GM18909 (cell line): Measurements from ENCODE around the gene COL5A1.

Experiments
- ATAC-seq: cut with Tn5 transposase; IDR thresholded peaks from one replicate; pipeline ENCODE4 v1.9.1; 2021; ENCODE audit warnings: mild to moderate bottlenecking; ENCODE audit not compliant: unreplicated experiment, poor library complexity

The COL5A1 gene

GRCh38 chr9:134625361-134626068 lies 16.1 kb upstream of the COL5A1 start:
- ATAC-seq: no peak

GRCh38 chr9:134626069-134626423 lies 15.6 kb upstream of the COL5A1 start:
- no peak for ATAC-seq

DNA sequence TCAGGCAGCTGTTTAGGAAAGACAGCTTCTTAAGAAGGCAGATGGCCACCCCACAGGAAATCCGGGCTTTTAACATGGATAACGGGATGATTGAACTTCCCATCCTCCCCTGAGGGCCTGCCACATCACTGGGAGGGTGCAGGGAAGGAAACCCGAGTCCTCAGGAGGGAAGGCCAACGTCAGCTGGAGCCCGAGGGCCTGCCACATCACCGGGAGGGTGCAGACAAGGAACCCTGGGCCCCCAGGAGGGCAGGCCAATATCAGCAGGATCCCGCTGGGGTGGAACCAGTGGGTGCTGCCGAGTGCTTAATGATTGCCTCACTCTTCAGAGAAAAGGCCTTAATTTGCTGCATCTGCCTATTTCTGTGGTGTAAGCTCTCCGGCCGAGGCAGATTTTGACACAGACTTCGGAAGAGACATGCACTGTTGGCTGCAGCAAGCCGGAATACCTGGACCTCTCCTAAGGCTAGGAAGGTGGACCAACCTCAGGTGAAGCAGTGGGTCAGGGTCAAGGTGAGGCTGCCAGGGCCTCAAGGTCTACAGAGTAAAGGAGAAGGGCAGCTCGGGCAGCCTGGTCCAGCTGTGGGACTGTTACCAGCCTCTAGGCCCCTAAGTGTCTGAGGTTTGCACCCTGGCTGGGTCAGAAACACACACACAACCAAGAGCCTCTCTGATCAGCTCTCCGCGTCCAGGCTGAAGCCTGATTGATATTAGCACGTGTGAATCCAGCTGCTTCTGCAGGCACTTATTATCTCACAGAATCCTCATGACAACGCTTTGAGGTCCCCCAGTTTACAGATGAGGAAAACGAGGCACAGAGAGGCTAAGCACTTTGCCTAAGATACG lies 14.8 kb upstream of the COL5A1 start:
- no peak for ATAC-seq

DNA sequence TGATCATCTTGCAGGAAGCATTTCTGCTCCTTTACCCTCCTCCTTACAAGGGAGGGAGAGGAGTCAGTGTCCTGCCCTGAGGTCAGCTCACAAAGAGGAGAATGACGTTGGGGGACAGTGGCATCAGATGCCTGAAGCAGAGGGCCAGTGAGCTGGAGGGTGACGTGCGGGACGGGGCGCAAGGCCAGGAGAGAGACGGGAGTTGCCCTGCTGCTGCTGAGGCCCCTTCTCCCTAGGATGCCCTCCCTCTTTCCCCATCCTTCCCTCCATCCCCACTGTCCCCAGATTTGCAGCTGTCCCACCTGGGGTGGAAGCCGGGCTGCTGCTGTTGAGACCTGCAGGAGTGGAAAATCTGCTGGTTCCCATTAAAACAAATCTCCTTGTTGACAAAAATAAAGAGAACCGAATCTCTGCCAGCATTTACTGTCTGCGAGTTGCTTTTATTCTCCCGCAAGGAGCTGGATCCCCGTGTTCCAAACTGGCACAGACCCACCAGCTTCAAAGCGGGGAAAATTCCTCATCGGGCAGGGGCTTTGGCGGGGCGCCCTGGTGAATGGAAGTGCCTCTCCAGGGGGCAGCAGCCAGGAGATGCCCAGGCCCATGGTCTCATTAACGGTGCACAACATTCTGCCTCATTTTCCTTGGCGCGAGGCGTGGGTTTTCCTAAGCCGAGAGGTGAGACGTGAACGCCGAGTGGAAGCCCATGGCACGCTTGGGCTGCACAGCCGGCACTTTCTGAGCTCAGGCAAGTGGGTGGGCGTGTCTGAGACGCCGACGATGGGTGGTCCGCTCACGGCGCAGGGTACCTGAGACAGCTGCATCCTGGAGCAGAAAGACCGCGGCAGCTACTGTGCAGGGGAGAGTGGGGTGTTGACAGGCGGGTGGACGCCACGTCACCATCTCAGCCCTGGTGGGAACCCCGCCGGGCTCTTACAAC lies 13.9 kb upstream of the COL5A1 start:
- no peak for ATAC-seq

DNA sequence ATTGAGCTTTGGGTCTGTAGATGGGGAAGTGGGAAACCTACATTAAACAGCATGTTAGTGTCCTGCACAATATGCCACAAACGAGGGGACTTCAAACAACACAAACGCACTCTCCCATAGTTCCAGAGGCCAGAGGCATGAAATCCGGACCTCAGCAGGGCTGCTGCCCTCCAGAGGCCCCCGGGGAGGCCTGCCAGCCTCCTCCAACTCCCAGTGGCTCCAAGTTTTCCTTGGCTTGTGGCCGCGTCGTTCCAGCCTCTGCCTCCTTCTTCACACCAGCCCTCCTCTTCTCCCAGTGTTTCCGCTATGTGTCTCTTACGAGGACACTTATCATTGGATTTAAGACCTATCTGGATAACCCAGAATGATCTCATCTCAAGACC lies 13.3 kb upstream of the COL5A1 start:
- ATAC-seq: no peak

DNA sequence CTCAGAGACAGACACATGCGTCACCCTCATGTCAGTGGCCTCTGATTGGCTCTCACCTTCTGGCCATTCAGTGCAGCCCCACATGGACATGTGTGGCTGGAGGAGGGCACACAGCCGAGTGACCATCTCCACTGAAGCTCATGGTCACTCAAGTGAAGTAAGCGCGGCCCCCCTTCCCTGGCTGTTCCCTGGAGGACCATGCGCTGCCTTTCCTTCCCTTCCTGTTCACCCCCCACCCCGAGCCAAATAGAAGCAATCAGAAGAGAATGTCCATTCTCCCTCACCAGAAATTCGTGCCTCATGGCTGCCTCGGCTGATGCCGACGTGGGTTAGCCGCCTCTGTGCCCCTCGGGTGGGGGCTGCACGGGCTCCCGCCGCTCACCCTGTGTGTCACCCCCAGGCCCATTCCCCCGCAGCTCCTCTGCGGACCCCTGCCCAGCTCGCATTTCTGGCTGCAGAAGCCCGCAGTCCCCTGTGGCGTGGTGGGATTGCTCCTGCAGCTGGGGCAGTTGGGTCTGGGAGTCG lies 12.5 kb upstream of the COL5A1 start:
- ATAC-seq: no peak

GRCh38 chr9:134629586-134630392 lies 11.8 kb upstream of the COL5A1 start:
- ATAC-seq: no peak

GRCh38 chr9:134630393-134630790 lies 11.2 kb upstream of the COL5A1 start:
- ATAC-seq: no peak

GRCh38 chr9:134630861-134631260 lies 10.7 kb upstream of the COL5A1 start:
- no peak for ATAC-seq

DNA sequence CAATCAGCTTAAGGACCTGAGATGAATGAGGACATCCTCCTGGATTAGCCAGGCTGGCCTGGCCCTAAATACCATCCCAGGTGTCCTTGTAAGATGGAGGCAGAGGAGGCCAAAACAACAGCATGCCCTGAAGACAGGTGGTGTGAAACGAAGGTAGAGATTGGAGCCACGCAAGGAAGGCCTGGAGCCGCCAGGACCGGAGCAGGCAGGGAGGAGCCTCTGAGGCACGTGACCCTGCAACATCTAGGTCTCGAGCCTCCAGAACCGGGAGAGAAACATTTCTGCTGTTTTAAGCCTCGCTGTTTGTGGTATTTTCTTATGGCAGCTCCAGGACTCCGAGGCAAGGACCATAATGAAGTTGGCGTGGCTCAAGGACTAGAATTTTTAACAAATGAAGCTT lies 9.7 kb upstream of the COL5A1 start:
- no peak for ATAC-seq

DNA sequence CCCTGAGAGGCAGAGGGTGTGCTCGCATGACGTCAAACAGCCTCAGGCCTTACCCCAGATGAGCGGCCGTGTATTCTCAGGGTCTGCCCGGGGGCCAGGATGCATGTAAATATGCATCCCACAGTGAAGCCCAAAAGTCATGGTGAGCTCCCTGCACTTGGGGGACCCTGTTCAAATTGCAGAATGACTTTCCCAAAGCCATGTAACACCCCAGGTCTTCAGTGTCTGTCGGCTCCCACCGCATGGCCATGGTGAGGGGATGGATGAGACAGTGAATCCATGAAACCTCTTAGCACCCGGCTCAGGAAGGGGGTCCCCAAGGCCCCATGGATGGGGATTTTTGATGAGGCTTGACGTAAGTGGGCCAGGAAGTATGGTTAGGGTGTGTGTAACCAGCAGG lies 9.3 kb upstream of the COL5A1 start:
- ATAC-seq: no peak

GRCh38 chr9:134633362-134634142 lies 8.1 kb upstream of the COL5A1 start:
- no peak for ATAC-seq

DNA sequence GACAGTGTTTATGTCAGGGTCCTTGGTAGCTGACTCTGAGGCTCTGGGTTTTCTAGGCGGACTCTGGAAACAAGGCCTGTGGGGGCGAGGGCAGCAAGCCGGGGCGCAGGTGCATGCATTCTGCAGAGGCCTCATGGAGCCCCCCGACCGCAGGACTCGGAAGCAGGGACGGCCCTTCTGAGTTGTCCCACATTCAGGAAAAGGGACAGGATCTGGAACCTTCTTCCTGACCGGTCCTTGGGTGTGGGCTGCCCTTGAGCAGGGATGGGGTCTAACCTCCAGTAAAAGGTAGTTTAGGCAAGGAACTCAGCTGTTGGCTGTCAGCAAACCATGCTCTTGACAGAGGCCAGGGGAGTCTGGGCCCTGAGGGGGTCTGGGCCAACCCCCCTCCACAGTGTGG lies 7.4 kb upstream of the COL5A1 start:
- ATAC-seq: no peak

- no peak for ATAC-seq
Observed at GRCh38 chr9:134634667-134635230, 6.9 kb upstream of the COL5A1 start.

- no peak for ATAC-seq
Observed at GRCh38 chr9:134635351-134636148, 6.1 kb upstream of the COL5A1 start.

- ATAC-seq: no peak
Observed at GRCh38 chr9:134636149-134636507, 5.5 kb upstream of the COL5A1 start.

GRCh38 chr9:134637241-134637640 lies 4.4 kb upstream of the COL5A1 start:
- ATAC-seq: no peak
